Esophagus mucosa (tissue), 1 donor: ENCODE results near the gene PTPN2. TPM values are rescaled to one million over a fixed set of nuclear protein-coding genes. Genes with fewer than 3 reads are reported as not detected.

Source experiments
- ATAC-seq: fragments of 200-7000 bp; cut with Tn5 transposase; one replicate; pipeline ENCODE4 v1.9.1; 2020
- total RNA-seq: library from RNA; stranded (reverse); gene quantifications from one replicate; pipeline ENCODE4 v1.2.4, GENCODE V29; 2023
- donor health status: DM: yes; HTN: yes; CAD: no.

The PTPN2 gene
- total RNA-seq, 1 donor from 2014 or later: 24.9 TPM

DNA sequence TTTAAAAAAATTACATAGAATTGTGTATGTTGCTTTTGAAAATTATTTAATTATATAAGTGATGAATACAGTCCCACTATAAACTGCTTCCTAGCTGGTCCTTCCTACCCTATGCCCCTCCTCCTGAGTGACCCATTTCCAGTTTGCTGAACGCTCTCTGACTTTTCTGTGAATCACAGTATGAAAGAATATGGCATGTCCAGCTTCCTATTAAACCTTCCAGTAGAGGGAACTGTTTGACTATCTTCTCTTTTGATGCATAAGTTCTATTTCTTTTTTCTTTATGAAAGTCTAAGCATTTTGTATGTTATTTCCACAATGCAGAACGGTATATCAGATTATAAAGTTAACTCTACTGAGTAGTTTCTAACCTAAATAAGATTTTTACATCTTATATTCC, 139.9 kb downstream of the PTPN2 start:
- ATAC-seq: peak; percentile 45

DNA sequence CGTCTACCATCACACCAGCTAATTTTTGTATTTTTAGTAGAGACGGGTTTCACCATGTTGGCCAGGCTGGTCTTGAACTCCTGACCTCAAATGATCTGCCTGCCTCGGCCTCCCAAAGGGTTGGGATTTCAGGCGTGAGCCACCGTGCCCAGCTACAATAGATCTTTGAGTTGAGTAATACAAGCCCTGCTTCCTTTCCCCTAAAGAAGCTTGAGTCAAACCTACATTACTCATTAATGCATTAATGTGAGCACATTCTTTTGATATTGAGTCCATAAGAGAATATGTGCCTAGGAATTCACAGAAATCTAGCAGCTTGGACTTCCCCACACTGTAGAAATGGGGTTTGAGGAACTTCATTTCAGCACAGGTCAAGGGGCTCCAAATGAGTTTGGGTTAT, 141.6 kb downstream of the PTPN2 start:
- ATAC-seq: peak; percentile 80

Other genes starting within 250 kb of the PTPN2 start
- gene SPIRE1, start 226.1 kb downstream of the PTPN2 start, total RNA-seq: 15.6 TPM
- 6.1 TPM for gene CEP76, start 181.5 kb downstream of the PTPN2 start, total RNA-seq
- 61.4 TPM for gene PSMG2, start 181.2 kb downstream of the PTPN2 start, total RNA-seq
- 41.4 TPM for gene SEH1L, start 63.8 kb upstream of the PTPN2 start, total RNA-seq
- gene CEP192, start 107.1 kb upstream of the PTPN2 start, total RNA-seq: 13.7 TPM